HCT116 (cell line): ENCODE measurements around the gene CRIM1. TPM values are rescaled to one million over a fixed set of nuclear protein-coding genes. Genes with fewer than 3 reads are reported as not detected.

Experiments
- ATAC-seq: fragments of 200-7000 bp; cut with Tn5 transposase; 2 replicates; pipeline ENCODE4 v1.9.1; 2020; ENCODE audit warnings: mild to moderate bottlenecking, moderate library complexity
- BruUV-seq: library from RNA; stranded (reverse); fragments of 400-500 nt; replicated peaks from 2 replicates; lab custom pipeline; 2021; lab: Mats Ljungman, UMichigan
- CTCF ChIA-PET: fragments of 300-600 bp; sonication (Branson Sonifier 250); formaldehyde crosslinking; loops from one replicate; lab custom pipeline; 2021; ENCODE audit warnings: antibody characterized with exemption; lab: Charles Lee
- POLR2A ChIA-PET: fragments of 300-600, 350-600 bp; sonication (Branson Sonifier 250); formaldehyde crosslinking; loops from one replicate; lab custom pipeline; 2021; ENCODE audit warnings: antibody characterized with exemption; lab: Charles Lee
- RAD21 ChIA-PET, 2 experiments: fragments of 300-600 bp; sonication (Branson Sonifier 250); formaldehyde crosslinking; loops; one replicate each; lab custom pipeline; 2023; ENCODE audit warnings: low total read pairs in 2 of 2; ENCODE audit not compliant: uncharacterized antibody in 2 of 2, unreplicated experiment in 2 of 2, low non-redundant PET in 1 of 2; lab: Charles Lee
- DNase-seq: peaks from one replicate; pipeline ENCODE4 v3.0.0-alpha.2; 2010; ENCODE audit warnings: low read depth, low spot score
- H2AFZ ChIP-seq: fragments of 200-600 bp; shearing (Covaris generic), sonication (generic); 2 replicates; pipeline ENCODE4 v1.6.1; 2017; ENCODE audit warnings: low read depth, mixed run types, mixed read lengths, antibody characterized with exemption, low read length; ENCODE audit not compliant: poor library complexity, severe bottlenecking
- H3K27ac ChIP-seq: 2 replicates; pipeline ENCODE4 v1.5.1; 2012; ENCODE audit warnings: low read depth, low read length
- H3K27me3 ChIP-seq: fragments of 200-600 bp; sonication (generic); 2 replicates; pipeline ENCODE4 v1.6.1; 2016; ENCODE audit warnings: mixed run types, low read length, mixed read lengths; ENCODE audit not compliant: insufficient read depth
- H3K36me3 ChIP-seq, 2 experiments: fragments of 200-500 bp in 1 of 2; fragments of 200-600 bp in 1 of 2; sonication (Bioruptor generic) in 1 of 2; sonication (generic) in 1 of 2; 2 replicates each; pipeline versions ENCODE4 v1.5.1 to v1.6.1; 2014 to 2016; ENCODE audit warnings: low read length in 2 of 2, inconsistent platforms in 1 of 2, mixed read lengths in 1 of 2, mixed run types in 1 of 2; ENCODE audit not compliant: insufficient read depth in 2 of 2, control insufficient read depth in 1 of 2
- H3K4me1 ChIP-seq, 2 experiments: fragments of 200-600 bp in 1 of 2; sonication (generic) in 1 of 2; 2 replicates each; pipeline versions ENCODE4 v1.5.1 to v1.6.1; 2012 to 2017; ENCODE audit warnings: low read length in 2 of 2, inconsistent platforms in 1 of 2, mild to moderate bottlenecking in 1 of 2, mixed read lengths in 1 of 2, mixed run types in 1 of 2, moderate library complexity in 1 of 2; ENCODE audit not compliant: insufficient read depth in 2 of 2, control insufficient read depth in 1 of 2
- H3K4me2 ChIP-seq: fragments of 200-600 bp; sonication (generic); 2 replicates; pipeline ENCODE4 v1.6.1; 2017; ENCODE audit warnings: mixed run types, low read length, mixed read lengths
- H3K4me3 ChIP-seq, 2 experiments: fragments of 200-600 bp in 1 of 2; sonication (generic) in 1 of 2; replicated peaks in 1 of 2; 2 replicates each; pipeline ENCODE4 v1.5.1; 2011 to 2016; ENCODE audit warnings: low read length in 2 of 2, control low read depth in 1 of 2, low read depth in 1 of 2, mild to moderate bottlenecking in 1 of 2, mixed read lengths in 1 of 2, mixed run types in 1 of 2
- H3K79me2 ChIP-seq: fragments of 200-600 bp; sonication (generic); 2 replicates; pipeline ENCODE4 v1.6.1; 2017; ENCODE audit warnings: mild to moderate bottlenecking, mixed run types, low read length, moderate library complexity, mixed read lengths; ENCODE audit not compliant: insufficient read depth
- H3K9ac ChIP-seq: fragments of 200-600 bp; sonication (generic); 2 replicates; pipeline ENCODE4 v1.6.1; 2016; ENCODE audit warnings: low read length, mixed read lengths
- H3K9me2 ChIP-seq: fragments of 200-600 bp; sonication (generic), shearing (Covaris generic); 2 replicates; pipeline ENCODE4 v1.6.1; 2017; ENCODE audit warnings: mixed run types, mild to moderate bottlenecking, moderate library complexity; ENCODE audit not compliant: insufficient read depth
- H3K9me3 ChIP-seq, 2 experiments: fragments of 200-500 bp in 1 of 2; fragments of 200-600 bp in 1 of 2; sonication (Bioruptor generic) in 1 of 2; sonication (generic) in 1 of 2; 2 replicates each; pipeline ENCODE4 v1.6.1; 2014 to 2017; ENCODE audit warnings: low read length in 2 of 2, mixed read lengths in 2 of 2, inconsistent platforms in 1 of 2, low read depth in 1 of 2, mild to moderate bottlenecking in 1 of 2, mixed run types in 1 of 2, moderate library complexity in 1 of 2; ENCODE audit not compliant: control insufficient read depth in 1 of 2, insufficient read depth in 1 of 2
- H4K20me1 ChIP-seq: fragments of 200-600 bp; sonication (generic), shearing (Covaris generic); 2 replicates; pipeline ENCODE4 v1.6.1; 2017; ENCODE audit warnings: mixed run types, mild to moderate bottlenecking, moderate library complexity; ENCODE audit not compliant: insufficient read depth
- CBX3 ChIP-seq: IDR thresholded peaks from 2 replicates; pipeline ENCODE4 v1.6.1; 2012; ENCODE audit warnings: low read depth
- EGR1 ChIP-seq: IDR thresholded peaks from 2 replicates; pipeline ENCODE4 v1.6.1; 2012; ENCODE audit warnings: low read depth
- EZH2 ChIP-seq: fragments of 200-600 bp; sonication (generic); IDR thresholded peaks from 2 replicates; pipeline ENCODE4 v1.6.1; 2017; ENCODE audit warnings: antibody characterized with exemption, mixed run types
- EZH2phosphoT487 ChIP-seq: fragments of 200-600 bp; IDR thresholded peaks from 2 replicates; pipeline ENCODE4 v1.6.1; 2018; ENCODE audit warnings: antibody characterized with exemption, borderline replicate concordance
- FOSL1 ChIP-seq: IDR thresholded peaks from 2 replicates; pipeline ENCODE4 v1.6.1; 2012; ENCODE audit warnings: low read depth
- JUND ChIP-seq: IDR thresholded peaks from 2 replicates; pipeline ENCODE4 v1.6.1; 2012
- POLR2A ChIP-seq: IDR thresholded peaks from 2 replicates; pipeline ENCODE4 v1.7.0; 2011; ENCODE audit warnings: borderline replicate concordance; ENCODE audit not compliant: insufficient read depth, insufficient read length; ENCODE audit errors: extremely low read depth
- POLR2AphosphoS5 ChIP-seq: IDR thresholded peaks from 2 replicates; pipeline ENCODE4 v1.6.1; 2011; ENCODE audit warnings: mild to moderate bottlenecking, low read depth, low read length, moderate library complexity
- REST ChIP-seq: IDR thresholded peaks from 2 replicates; pipeline ENCODE4 v1.6.1; 2012; ENCODE audit warnings: low read depth
- SIN3A ChIP-seq: IDR thresholded peaks from 2 replicates; pipeline ENCODE4 v1.6.1; 2012; ENCODE audit warnings: low read depth
- SRF ChIP-seq: IDR thresholded peaks from 2 replicates; pipeline ENCODE4 v1.6.1; 2012; ENCODE audit warnings: low read depth
- TCF7L2 ChIP-seq: IDR thresholded peaks from 2 replicates; pipeline ENCODE4 v1.7.0; 2011; ENCODE audit warnings: borderline replicate concordance, inconsistent platforms; ENCODE audit not compliant: insufficient read depth, insufficient read length; ENCODE audit errors: extremely low read depth
- YY1 ChIP-seq: IDR thresholded peaks from 2 replicates; pipeline ENCODE4 v1.6.1; 2011; ENCODE audit warnings: low read length, low read depth, moderate library complexity, mild to moderate bottlenecking; ENCODE audit not compliant: insufficient replicate concordance; ENCODE audit errors: extremely low read depth
- ZNF274 ChIP-seq: fragments of 200-500 bp; sonication (Bioruptor generic); IDR thresholded peaks from 2 replicates; pipeline ENCODE4 v1.6.1; 2014; ENCODE audit warnings: mild to moderate bottlenecking, low read depth, low read length, inconsistent platforms
- intact Hi-C: fragments of 100-400 bp; cut with micrococcal nuclease; formaldehyde crosslinking; loops from 2 replicates; pipeline ENCODE4 v1.10.0; 2022
- total RNA-seq: library from RNA; stranded (reverse); gene quantifications from one replicate; pipeline ENCODE4 v1.2.1, GENCODE V29; 2021; ENCODE audit not compliant: unreplicated experiment
- TF ChIP-seq, protein P1 (sequence below): IDR thresholded peaks from 2 replicates; pipeline ENCODE4 v1.6.1; 2011; ENCODE audit warnings: mild to moderate bottlenecking, low read length, moderate library complexity; ENCODE audit not compliant: insufficient replicate concordance; ENCODE audit errors: extremely low read depth

Gene CRIM1
- total RNA-seq, 1 experiment from 2014 or later: 27.2 TPM

DNA sequence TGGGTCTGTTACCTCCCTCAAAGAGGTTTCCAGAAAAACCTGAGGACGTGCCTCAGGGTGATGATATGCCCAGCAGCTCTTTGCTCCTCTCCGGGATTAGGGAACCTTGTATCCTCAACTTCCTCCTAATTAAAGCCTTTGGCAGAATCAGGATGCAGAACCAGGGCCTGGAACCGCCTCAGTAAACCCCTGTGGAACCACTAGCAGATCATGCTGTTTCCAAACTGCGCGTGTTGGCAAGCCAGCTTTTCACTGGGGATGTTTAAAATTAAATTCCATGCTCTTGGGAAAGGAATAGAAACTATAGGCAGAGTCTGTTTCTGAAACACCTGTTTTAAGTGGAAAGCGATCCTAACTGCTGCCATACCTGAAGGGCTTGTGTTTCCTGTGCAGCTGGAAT is 26.4 kb downstream of the CRIM1 start (continued):
- TF ChIP-seq REST: no peak
- no peak for TF ChIP-seq EZH2phosphoT487
- no peak for TF ChIP-seq TCF7L2
- no peak for TF ChIP-seq POLR2A
- no peak for TF ChIP-seq CBX3

DNA sequence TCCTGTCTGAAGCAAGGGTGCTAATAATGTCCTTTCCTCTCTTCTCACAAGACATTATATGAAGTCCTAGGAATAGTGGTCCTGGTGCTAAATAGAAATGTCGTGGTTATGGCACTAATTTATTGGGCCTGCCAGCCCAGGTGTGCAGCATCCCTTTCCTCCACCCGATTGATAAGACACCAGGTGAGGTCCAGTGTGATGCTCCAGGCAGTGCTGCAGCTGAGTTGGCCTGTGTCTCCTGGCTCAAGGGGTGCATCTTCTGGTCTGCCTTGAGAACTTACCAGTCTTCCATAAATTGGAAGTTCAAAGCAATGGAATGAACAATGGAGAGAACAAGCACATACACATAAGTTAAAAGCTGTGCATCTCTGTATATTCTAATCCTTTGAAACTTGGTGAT is 26.9 kb downstream of the CRIM1 start:
- CTCF ChIA-PET: no interaction called here
- H3K36me3 ChIP-seq: no peaks in the 10 kb centered on the region
- H3K4me3 ChIP-seq: no peak overlapping the region
- BruUV-seq: no TSS peak
- no peaks in the 10 kb centered on the region for H3K9me3 ChIP-seq
- H3K27me3 ChIP-seq: no peaks in the 10 kb centered on the region
- peaks cover 31% of the 10 kb centered on the region for H3K79me2 ChIP-seq
- H3K27ac ChIP-seq: no peak overlapping the region
- H4K20me1 ChIP-seq: no peaks in the 10 kb centered on the region
- intact Hi-C loops: no loop called here
- no peak for DNase-seq
- H3K4me1 ChIP-seq: peaks cover 14 to 27% of the 10 kb centered on the region in 2 experiments
- no peaks in the 10 kb centered on the region for H3K9me2 ChIP-seq
- RAD21 ChIA-PET: no interaction called here
- no peak overlapping the region for H3K4me2 ChIP-seq
- ATAC-seq: no peak
- no peak overlapping the region for H2AFZ ChIP-seq
- no peak overlapping the region for H3K9ac ChIP-seq
- POLR2A ChIA-PET: no interaction called here
- TF ChIP-seq REST (no peak), FOSL1 (no peak), CBX3 (no peak), YY1 (no peak), POLR2AphosphoS5 (no peak), JUND (no peak), EZH2 (no peak), SIN3A (no peak), POLR2A (no peak), EGR1 (no peak), TCF7L2 (no peak), ZNF274 (no peak), SRF (no peak)
- TF ChIP-seq, protein P1, sequence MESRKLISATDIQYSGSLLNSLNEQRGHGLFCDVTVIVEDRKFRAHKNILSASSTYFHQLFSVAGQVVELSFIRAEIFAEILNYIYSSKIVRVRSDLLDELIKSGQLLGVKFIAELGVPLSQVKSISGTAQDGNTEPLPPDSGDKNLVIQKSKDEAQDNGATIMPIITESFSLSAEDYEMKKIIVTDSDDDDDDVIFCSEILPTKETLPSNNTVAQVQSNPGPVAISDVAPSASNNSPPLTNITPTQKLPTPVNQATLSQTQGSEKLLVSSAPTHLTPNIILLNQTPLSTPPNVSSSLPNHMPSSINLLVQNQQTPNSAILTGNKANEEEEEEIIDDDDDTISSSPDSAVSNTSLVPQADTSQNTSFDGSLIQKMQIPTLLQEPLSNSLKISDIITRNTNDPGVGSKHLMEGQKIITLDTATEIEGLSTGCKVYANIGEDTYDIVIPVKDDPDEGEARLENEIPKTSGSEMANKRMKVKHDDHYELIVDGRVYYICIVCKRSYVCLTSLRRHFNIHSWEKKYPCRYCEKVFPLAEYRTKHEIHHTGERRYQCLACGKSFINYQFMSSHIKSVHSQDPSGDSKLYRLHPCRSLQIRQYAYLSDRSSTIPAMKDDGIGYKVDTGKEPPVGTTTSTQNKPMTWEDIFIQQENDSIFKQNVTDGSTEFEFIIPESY: no peak
